Stomach smooth muscle (tissue), 2 donors: ENCODE results near the gene ADAP1.
"Not testable (repeated sequence)": the region's sequence is repeated elsewhere in the genome, so short reads cannot be mapped to it uniquely, and the experiment has no call there.

Experiments
- H3K27ac ChIP-seq: one replicate; pipeline ENCODE4 v1.7.0; 2013; ENCODE audit warnings: mild to moderate bottlenecking, low read length, inconsistent platforms
- H3K27me3 ChIP-seq, 2 donors: one replicate each; pipeline ENCODE4 v1.7.0; 2013; ENCODE audit warnings: low read length in 2 of 2; ENCODE audit not compliant: insufficient read depth in 2 of 2, control insufficient read depth in 1 of 2
- H3K36me3 ChIP-seq, 2 donors: one replicate each; pipeline ENCODE4 v1.7.0; 2013; ENCODE audit warnings: low read length in 2 of 2; ENCODE audit not compliant: control insufficient read depth in 2 of 2, insufficient read depth in 2 of 2
- H3K4me1 ChIP-seq: one replicate; pipeline ENCODE4 v1.7.0; 2013; ENCODE audit warnings: low read length; ENCODE audit not compliant: control insufficient read depth, insufficient read depth
- H3K4me3 ChIP-seq, 2 donors: one replicate each; pipeline ENCODE4 v1.7.0; 2013; ENCODE audit warnings: low read length in 2 of 2
- H3K9ac ChIP-seq, 2 donors: one replicate each; pipeline ENCODE4 v1.7.0; 2013; ENCODE audit warnings: low read length in 2 of 2, mild to moderate bottlenecking in 1 of 2
- H3K9me3 ChIP-seq, 2 donors: one replicate each; pipeline ENCODE4 v1.7.0; 2013; ENCODE audit warnings: low read length in 2 of 2; ENCODE audit not compliant: control insufficient read depth in 2 of 2
- donor health status: healthy.
- donor health status: Pancreatic carcinoma.

ADAP1 gene, protein sequence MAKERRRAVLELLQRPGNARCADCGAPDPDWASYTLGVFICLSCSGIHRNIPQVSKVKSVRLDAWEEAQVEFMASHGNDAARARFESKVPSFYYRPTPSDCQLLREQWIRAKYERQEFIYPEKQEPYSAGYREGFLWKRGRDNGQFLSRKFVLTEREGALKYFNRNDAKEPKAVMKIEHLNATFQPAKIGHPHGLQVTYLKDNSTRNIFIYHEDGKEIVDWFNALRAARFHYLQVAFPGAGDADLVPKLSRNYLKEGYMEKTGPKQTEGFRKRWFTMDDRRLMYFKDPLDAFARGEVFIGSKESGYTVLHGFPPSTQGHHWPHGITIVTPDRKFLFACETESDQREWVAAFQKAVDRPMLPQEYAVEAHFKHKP

DNA sequence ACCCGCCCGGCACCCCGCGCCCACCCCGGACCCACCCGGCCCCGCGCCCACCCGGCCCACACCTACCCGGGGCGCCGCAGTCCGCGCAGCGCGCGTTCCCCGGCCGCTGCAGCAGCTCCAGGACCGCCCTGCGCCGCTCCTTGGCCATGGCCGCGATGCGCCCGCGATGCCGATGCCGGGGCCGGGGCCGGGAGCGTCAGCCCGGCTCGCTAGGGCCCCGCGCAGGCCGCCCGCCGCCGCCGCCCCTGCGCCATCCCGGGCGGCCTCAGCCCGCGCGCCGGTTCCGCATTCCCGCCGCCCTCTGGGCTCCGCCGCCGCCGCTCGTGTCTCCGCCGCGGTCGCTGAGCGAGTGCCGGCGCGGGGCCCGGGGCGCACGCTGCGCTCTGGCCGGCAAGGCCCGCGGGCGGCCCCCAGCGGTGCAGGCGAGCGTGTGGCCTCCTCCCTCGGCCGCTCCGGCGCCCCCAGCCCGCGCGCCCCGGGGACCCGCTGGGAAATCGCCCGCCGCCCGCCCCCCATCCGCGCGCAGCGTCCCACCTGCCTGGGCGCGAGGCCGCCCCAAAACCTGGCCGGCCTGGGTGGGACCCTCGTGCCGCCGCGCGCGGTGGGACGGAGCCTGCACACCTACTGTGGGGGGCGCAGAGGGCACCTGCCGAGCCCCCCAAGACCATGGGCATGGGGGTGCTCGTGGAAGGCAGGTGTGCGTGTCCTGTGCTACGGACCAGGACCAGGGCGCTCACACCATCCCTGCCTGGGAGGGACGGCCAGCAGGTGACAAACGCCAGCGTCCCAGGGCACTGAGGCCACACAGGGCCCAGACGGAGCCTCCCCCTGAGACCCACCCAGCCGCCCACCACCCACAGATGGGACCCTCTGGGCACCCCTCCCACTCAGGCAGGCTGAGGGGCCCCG lies at the start of gene ADAP1:
Gene ADAP1, minus strand, starts transcription at position 351 of the 909 bp plus-strand sequence. Its CDS starts 203 bp downstream, at position 148.
- peak within 1 kb of the TSS; percentile 89 for H3K27ac ChIP-seq
- no peaks in the 10 kb centered on the region for H3K27me3 ChIP-seq
- peaks cover 35% of the 10 kb centered on the region for H3K4me1 ChIP-seq
- H3K4me3 ChIP-seq: peak within 1 kb of the TSS; percentile 57 to 74
- no peaks in the 10 kb centered on the region for H3K36me3 ChIP-seq
- no peaks in the 10 kb centered on the region for H3K9me3 ChIP-seq
- H3K9ac ChIP-seq: peak within 1 kb of the TSS; percentile 47 to 68

DNA sequence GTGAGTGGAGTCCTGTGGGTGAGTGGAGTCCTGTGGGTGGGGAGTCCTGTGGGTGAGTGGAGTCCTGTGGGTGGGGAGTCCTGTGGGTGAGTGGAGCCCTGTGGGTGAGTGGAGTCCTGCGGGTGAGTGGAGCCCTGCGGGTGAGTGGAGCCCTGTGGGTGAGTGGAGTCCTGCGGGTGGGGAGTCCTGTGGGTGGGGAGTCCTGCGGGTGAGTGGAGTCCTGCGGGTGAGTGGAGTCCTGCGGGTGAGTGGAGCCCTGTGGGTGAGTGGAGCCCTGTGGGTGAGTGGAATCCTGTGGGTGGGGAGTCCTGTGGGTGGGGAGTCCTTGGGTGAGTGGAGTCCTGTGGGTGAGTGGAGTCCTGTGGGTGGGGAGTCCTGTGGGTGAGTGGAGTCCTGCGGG lies 48.0 kb upstream of the ADAP1 start:
- not testable (repeated sequence) for H3K4me3 ChIP-seq, H3K36me3 ChIP-seq

DNA sequence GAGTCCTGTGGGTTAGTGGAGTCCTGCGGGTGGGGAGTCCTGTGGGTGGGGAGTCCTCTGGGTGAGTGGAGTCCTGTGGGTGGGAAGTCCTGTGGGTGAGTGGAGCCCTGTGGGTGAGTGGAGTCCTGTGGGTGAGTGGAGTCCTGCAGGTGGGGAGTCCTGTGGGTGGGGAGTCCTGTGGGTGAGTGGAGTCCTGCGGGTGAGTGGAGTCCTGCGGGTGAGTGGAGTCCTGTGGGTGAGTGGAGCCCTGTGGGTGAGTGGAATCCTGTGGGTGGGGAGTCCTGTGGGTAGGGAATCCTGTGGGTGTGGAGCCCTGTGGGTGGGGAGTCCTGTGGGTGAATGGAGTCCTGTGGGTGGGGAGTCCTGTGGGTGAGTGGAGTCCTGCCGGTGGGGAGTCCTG lies 47.5 kb upstream of the ADAP1 start:
- H3K9ac ChIP-seq, H3K27me3 ChIP-seq, H3K9me3 ChIP-seq, H3K4me1 ChIP-seq, H3K27ac ChIP-seq, H3K4me3 ChIP-seq: not testable (repeated sequence)
- peaks cover 2 to 12% of the 10 kb centered on the region in 2 donors for H3K36me3 ChIP-seq

More for the DNA sequence above, 48.0 kb upstream of the ADAP1 start:
- H3K4me1 ChIP-seq, H3K27me3 ChIP-seq, H3K9me3 ChIP-seq, H3K9ac ChIP-seq, H3K27ac ChIP-seq: not testable (repeated sequence)

DNA sequence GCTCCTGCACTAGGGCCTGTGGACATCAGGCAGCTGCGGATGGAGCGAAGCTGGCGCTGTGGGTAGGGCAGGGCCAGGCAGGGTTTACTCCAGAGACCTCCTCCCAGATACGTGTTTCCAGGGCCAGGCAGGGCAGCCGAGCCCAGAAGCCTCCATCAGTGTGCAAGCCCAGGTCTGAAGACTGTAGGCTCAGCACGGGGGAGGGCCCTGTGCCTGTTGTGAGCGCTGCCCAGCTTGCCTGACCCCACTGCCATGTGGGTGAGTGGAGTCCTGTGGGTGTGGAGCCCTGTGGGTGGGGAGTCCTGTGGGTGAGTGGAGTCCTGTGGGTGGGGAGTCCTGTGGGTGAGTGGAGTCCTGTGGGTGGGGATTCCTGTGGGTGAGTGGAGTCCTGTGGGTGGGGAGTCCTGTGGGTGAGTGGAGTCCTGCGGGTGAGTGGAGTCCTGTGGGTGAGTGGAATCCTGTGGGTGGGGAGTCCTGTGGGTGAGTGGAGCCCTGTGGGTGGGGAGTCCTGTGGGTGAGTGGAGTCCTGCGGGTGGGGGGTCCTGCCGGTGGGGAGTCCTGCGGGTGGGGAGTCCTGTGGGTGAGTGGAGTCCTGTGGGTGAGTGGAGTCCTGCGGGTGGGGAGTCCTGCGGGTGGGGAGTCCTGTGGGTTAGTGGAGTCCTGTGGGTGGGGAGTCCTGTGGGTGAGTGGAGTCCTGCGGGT lies 46.7 kb upstream of the ADAP1 start:
- not testable (repeated sequence) for H3K9ac ChIP-seq, H3K4me3 ChIP-seq

DNA sequence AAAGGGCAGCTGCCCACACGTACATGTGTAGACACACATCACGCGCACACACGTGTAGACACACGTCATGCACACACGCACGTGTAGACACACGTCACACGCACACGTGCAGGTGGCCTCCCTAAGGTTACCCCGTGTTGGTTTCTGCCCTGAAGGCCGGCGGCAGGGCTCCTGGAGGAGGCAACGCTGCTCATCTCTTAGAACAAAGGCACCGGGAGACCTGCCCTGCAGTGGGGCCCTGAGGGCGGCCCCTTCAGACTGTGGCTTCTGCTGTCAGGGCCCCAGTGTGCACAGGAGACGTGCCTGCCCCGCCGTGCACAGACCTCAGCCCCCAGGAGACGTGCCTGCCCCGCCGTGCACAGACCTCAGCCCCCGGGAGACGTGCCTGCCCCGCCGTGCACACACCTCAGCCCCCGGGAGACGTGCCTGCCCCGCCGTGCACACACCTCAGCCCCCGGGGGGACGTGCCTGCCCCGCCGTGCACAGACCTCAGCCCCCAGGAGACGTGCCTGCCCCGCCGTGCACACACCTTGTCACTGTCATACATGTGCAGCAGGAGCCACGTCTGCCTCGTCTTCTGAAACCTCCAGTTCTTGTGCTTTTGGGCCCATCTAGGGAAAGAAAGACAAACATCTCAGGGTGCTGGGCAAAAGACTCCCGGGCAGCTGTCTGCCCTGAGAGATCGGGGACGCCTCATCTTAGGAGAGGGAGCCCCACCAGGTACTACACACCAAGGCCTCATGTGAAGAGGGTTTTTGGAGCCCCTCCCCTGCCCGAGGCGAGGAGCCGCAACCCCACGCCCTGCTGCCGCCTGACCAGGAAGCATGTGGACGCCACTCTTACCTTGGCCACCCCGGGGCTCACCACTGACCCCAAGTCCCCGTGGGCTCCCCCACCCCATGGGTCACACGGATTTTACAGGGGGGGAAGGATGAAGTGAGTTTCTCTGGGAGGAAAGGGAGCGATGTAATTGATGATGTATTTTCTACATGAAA lies 45.8 kb upstream of the ADAP1 start:
- no peak overlapping the region for H3K27ac ChIP-seq
- no peak overlapping the region for H3K9ac ChIP-seq
- no peaks in the 10 kb centered on the region for H3K4me1 ChIP-seq
- H3K27me3 ChIP-seq: no peaks in the 10 kb centered on the region
- peaks cover 2 to 13% of the 10 kb centered on the region in 2 donors for H3K36me3 ChIP-seq
- no peak overlapping the region for H3K4me3 ChIP-seq
- no peaks in the 10 kb centered on the region for H3K9me3 ChIP-seq

More for the DNA sequence above, 46.7 kb upstream of the ADAP1 start:
- H3K4me1 ChIP-seq, H3K27me3 ChIP-seq, H3K27ac ChIP-seq, H3K9me3 ChIP-seq: not testable (repeated sequence)
- H3K36me3 ChIP-seq: peaks cover 2 to 12% of the 10 kb centered on the region in 2 donors

DNA sequence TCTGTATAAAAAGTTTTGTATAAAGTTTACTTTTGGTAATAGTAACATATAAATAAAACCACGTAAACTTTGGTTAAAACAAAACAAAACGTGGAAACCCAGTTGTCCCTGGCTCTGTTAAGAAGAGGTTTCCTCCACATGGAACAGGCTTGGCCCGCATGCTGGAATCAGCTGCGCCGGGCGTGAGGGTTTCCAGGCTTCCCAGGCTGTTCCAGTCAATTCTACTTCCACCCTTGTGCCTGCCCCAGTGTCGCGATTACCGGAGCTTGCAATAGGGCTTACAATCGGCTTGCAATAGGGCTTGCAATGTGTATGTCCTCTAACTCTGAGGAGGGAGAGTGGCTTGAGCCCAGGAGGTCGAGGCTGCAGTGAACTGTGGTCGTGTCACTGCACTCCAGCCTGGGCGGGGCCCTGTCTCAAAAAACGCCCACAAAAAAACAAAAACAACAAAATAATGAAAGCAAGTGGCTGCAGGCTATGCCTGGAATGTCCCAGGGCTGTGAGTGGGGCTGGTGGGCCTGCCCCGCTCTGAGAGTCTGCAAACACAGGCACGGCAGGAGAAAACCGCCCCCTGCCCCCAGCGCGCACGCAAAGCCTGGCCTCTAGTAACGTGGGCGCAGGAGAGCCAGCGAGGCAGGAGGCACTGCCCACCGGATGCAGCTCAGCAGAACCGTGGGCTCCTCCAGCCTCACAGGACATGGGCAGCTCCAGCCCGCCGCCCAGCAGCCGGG lies 44.8 kb upstream of the ADAP1 start:
- Histone ChIP-seq H3K36me3 (peaks cover 2 to 11% of the 10 kb centered on the region in 2 donors), H3K4me1 (no peaks in the 10 kb centered on the region), H3K27me3 (no peaks in the 10 kb centered on the region), H3K27ac (no peak overlapping the region), H3K4me3 (no peak overlapping the region), H3K9me3 (no peaks in the 10 kb centered on the region), H3K9ac (no peak overlapping the region)

DNA sequence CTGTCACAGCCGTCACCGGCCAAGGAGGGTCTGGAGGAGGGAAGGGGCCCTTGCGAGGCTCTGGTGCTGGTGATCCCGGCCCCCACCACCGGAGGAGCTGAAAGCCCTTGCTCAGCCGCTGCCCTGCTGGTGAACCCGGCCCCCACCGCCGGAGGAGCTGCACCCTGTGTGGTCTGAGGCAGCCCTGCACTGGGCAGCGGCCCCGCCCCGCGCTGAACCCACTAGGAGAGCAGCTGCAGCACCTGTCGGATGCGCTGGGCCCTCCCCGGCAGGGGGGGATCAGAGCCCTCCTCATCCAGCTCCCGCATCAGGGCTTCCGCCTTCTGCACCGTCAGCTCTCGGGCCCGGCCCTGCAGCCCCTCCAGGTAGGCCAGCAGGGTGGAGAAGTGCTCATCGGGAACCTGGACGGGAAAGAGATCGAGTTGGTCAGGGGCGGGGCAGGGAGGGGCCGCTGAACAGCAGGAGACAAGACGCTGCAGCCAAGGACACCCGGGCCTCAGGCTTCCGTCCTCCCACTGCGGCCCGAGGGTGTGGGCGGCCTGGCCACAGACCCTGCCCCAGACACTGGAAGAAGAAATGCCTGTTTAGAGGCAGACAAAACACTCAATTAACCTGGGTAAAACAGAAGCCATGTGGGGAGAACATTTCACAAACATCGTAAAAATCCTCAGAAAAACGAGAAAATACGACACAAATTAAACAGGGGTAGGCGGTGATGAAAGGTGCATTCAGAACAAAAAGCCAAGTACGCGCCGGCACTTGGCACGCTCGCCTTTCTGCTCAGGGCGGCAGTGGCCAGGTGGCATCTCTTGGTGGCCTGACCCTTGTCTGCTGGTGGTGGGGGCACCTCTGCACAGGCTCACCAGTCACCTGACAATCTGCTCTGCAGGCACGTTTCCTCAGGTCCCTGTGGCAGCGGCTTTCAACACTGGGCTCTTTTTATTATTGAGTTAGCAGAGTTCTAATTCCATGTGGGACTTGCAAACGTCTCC lies 43.2 kb upstream of the ADAP1 start:
- Histone ChIP-seq H3K27me3 (no peaks in the 10 kb centered on the region), H3K9me3 (no peaks in the 10 kb centered on the region), H3K4me3 (no peak overlapping the region), H3K27ac (no peak overlapping the region), H3K9ac (no peak overlapping the region), H3K36me3 (peaks cover 2 to 11% of the 10 kb centered on the region in 2 donors), H3K4me1 (peaks cover 7% of the 10 kb centered on the region)

DNA sequence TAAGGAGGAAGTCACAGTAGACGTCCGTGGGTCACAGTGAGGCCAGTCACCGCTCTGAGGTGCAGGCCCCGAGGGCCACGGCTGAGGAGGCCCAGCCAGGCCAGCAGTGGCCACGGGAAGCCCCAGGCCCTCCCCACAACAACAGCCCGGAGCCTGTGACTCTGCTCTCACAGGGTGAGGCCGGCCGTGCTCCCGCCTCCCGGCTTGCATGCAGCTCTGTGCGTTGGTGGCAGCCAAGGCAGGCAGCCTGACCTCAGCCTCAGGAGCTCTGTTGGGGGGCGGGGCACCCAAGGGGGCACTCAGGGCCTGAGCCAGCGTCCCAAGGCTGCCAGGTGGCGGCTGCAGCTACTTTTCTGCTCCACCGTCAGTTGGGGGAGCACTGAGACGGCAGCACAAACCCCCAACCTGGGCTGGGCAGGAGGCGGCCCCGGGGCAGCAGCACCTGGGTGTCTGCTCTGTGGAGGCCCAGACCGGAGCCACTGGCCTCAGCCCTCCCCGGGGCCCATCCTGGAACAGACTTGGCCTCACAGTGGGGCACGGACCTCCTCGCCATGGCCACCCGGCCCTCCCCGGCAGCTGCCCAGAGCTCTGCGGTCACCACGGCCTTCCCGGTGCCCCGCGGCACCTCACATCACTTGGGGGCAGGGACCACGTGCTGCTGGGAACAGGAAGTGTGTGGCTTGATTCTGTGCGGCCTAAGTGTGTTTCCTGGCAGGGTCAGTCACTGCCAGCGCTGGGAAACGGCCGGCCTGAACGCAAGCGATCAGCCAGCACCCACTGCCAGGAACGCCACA lies 41.8 kb upstream of the ADAP1 start:
- H3K36me3 ChIP-seq: peaks cover 2 to 11% of the 10 kb centered on the region in 2 donors
- H3K27me3 ChIP-seq: no peaks in the 10 kb centered on the region
- H3K27ac ChIP-seq: no peak overlapping the region
- H3K4me3 ChIP-seq: no peak overlapping the region
- H3K9me3 ChIP-seq: no peaks in the 10 kb centered on the region
- H3K9ac ChIP-seq: no peak overlapping the region
- peaks cover 9% of the 10 kb centered on the region for H3K4me1 ChIP-seq
